ENCODE results near the gene NUP85. TPM values are rescaled to one million over a fixed set of nuclear protein-coding genes. Genes with fewer than 3 reads are reported as not detected.
"Not testable (repeated sequence)": the region's sequence is repeated elsewhere in the genome, so short reads cannot be mapped to it uniquely, and the experiment has no call there.

Gene NUP85
- total RNA-seq, 1 donor from 2014 or later, result 28.0 TPM

DNA sequence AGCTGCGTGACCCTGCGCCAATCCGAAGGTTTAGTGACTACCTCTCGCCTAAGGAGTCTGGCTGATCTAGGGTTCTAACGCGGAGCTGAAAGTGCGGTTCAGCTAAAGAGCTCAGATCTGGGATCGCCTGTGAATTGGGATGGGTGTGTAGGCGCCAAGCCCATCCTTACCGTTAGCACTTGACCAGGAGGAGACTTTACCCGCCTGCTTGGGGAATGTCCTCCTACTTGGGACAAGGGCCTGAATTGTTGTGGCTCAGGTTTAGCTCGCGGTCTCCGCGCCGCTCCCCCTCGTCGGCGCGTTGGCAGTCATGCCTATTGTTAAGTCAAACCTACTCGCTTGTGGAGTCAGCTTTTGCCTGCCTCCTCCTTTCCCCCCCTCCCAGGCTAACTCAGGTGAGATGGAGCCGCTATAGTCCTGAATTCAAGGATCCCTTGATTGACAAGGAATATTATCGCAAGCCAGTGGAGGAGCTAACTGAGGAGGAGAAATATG is 56.7 kb downstream of the NUP85 start:
- ATAC-seq (no peak), DNase-seq (no peak)
- intact Hi-C loops (cut with micrococcal nuclease), result no loop called here

DNA sequence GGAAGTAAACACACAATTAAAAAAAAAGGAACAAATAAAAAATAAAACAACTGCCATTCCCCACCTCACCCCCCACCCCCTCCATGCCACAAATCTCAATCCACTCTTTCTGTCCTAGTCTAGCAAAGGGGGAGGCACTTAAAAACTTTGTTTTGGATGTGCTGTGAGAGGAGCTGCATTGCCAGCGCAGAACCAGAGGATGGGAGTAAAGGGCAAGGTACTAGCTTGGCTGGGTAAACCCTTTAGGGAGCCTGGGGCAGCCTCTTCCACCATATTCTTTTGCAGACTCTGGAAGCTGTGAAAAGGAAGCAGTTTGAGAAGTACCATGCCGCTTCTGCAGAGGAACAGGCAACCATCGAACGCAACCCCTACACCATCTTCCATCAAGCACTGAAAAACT is 57.6 kb downstream of the NUP85 start:
- no peak for ATAC-seq
- intact Hi-C loops (cut with micrococcal nuclease), result no loop called here

DNA sequence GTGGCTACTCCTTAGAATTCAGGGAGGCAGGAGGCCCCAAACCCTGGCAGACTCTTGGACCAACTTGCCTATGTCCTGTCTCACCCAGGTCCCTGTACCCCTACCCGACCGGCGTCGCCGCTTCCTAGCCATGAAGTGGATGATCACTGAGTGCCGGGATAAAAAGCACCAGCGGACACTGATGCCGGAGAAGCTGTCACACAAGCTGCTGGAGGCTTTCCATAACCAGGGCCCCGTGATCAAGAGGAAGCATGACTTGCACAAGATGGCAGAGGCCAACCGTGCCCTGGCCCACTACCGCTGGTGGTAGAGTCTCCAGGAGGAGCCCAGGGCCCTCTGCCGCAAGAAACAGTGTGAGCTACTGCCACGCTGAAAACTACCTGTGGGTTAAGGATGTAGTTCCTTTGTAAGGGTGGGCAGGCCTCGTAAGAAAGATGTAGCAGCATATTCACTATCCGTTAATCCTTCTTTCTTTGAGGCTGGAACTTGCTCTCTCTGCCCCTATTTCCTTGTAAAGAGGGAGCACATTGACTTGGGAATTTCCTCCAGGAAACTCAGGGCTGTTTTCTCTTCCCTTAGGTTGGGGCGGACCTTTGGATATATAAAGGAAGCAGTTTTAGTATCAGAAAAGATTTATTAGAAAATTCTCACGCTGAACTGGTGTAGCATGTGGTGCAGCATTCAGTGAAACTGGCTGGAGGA is 60.3 kb downstream of the NUP85 start:
- intact Hi-C loops (cut with micrococcal nuclease), result no loop called here
- DNase-seq (no peak), ATAC-seq (no peak)

More for the DNA sequence above, 57.6 kb downstream of the NUP85 start:
- no peak for DNase-seq

DNA sequence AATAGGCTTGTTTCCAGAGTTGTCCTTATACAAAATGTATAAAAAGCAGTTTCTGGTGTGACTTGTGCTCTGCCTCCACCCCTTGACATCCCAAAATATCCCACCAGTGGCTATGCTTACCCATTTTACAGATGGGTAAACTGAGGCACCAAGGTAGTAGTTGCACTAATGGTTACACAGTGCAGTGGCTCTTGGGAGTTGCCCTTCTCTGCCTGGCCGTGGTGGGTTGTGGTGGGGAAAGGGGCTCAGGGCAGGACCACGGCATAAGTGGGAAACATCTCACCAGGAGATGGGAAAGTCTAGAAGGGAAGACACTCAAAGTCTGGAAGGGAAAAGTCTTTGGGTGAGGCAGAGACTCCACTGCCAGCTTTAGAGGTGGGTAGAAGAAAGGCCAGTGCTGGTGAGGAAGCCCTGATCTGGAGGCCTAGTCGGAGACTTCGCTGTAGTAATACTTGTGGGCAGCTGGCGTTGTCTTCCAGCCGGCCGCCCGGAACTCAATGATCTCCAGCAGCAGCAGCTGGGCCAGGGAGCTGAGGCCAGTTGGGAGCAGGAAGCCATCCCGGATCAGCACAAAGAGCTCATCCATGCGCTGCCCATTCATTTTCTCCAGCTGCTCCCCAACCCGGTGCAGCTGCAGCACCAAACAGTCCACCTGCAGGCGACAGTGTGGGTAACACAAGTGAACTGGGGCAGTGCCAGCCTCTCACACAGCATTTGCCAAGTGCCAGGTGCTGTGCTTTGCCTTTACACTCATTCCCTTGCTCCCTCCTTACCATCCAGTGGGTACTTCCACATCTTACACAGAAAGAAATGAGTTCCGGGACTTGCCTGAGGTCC is 61.1 kb downstream of the NUP85 start:
- DNase-seq (no peak), ATAC-seq (no peak)
- intact Hi-C loops (cut with micrococcal nuclease), result no loop called here

DNA sequence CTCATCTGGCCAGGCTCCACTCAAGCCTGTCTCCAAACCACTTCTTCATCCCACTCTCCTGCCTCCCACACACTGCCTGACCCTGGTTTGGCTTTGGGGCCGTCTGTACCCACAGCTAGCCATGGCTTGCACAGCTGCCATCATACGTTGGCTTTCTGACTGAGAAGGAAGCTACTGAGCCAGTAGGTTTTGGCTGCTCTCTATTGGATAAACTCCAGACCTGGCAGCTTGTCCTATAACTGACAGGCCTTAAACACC is 61.6 kb downstream of the NUP85 start:
- ATAC-seq (no peak), DNase-seq (no peak)
- intact Hi-C loops (cut with micrococcal nuclease), result no loop called here

DNA sequence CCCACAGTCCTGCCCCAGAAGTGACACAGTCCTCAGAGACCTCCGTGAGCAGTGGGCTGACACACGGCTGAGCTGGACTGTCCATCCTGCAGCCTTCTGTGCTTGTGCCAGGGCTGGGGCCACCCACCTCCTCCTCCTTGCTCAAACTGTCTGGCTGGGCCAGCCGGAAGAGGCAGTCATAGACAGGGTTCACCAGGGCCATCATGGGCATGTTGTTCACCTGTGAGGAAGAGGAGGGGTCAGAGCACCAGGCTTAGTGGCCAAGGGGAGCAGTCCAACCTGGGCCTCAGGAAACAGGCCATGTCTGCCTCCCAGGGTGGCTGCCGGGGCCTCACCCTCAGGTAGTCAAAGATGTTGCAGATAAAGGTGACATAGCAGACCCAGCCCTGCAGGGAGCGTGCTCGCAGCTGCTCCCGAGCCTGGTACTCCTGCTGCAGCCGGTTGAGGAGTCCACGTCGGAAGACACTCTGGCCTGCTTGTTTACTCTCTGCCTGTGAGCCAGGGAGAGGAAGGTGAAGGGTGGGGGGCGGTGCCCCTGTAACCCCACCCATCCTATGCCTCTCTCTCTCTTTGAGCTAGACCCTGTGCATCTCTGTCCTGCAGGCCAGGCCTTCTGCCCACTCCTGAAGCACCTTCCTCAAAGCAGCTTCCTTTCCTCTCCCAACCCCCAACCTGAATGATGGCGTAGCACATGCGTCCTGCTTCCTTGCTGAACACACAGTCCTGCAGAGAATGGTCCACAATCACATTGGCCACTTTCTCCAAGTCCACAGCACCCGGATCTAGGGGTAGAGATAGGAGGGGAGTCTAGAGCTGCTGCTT is 62.1 kb downstream of the NUP85 start:
- ATAC-seq (no peak), DNase-seq (no peak)
- intact Hi-C loops (cut with micrococcal nuclease), result no loop called here

DNA sequence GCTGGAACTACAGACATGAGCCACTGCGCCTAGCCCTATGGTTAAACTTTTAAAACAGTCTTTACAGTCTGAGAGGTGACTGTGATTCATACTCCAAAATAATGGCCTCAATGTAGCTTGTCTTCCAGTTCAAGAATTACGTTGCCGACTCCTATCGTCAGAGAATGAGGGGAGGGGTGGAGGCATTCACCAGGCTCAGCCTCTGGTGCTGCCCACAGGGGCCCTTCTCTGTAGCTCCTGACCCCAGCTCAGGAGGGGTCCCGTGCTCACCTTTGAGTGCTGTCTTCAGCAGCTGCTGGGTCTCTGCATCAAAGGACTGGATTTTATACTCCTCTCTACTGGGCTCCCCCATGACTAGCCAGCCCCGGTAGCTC is 64.4 kb downstream of the NUP85 start:
- intact Hi-C loops (cut with micrococcal nuclease), result no loop called here
- DNase-seq, result no peak
- ATAC-seq, result no peak

DNA sequence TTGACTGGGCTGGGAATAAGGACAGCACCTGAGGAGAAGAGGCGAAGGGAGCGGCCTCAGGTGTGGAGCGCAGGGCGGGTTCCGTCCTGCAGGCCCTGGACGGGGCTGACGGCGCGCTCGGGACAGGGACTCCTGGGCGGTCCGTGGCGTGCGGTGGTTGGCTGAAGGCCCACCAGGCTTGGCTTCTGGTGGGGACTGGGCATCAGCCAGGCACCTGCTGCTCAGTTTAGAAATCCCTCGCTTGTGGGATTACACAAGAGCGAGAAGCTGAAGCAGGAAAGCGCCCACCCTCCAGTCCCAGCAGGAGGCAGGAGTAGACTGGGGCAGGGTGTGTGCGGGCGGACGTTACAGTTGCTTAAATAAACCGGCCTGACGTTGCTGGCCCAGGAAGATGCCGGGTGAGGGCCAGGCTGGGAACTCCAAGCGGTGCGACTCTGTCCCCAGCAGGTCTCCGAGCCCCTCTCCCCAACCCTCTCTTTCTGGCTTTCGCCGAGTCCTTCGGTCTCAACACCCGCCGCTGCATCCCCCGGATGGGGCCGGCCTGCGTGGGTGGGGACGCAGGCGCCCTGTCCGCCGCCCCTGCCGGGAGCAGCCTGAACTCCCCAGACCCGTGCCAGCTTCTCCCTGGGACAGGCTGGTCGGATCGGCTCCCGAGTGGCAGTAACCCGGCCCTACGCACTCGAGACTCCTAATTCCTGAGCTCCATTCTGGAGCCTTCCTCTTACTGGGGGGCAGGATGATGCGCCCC is 64.9 kb downstream of the NUP85 start:
- DNase-seq (peak; percentile 80), ATAC-seq (peak; percentile 54)
- intact Hi-C loops (cut with micrococcal nuclease), result no loop called here

DNA sequence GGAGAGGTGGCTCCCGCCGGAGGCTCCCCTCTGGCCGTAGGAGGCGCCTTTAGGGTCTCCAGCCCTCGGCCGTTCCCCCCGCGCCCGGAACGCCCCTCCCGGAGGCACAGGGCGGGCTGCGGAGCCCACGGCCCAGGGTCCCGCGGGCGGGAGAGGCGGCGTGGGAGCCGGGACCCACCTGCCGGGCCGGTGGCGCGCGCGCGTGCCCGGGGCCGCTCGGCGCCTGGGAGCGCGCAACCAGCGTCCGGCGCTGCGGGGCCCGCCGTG is 65.4 kb downstream of the NUP85 start, which contains the start of gene MIF4GD:
MIF4GD (minus strand) TSS at position 266 of the 267 bp plus-strand sequence. CDS start 1,036 bp downstream, outside the sequence.
- ATAC-seq (no peak), DNase-seq (no peak)
- intact Hi-C loops (cut with micrococcal nuclease), result no loop called here

DNA sequence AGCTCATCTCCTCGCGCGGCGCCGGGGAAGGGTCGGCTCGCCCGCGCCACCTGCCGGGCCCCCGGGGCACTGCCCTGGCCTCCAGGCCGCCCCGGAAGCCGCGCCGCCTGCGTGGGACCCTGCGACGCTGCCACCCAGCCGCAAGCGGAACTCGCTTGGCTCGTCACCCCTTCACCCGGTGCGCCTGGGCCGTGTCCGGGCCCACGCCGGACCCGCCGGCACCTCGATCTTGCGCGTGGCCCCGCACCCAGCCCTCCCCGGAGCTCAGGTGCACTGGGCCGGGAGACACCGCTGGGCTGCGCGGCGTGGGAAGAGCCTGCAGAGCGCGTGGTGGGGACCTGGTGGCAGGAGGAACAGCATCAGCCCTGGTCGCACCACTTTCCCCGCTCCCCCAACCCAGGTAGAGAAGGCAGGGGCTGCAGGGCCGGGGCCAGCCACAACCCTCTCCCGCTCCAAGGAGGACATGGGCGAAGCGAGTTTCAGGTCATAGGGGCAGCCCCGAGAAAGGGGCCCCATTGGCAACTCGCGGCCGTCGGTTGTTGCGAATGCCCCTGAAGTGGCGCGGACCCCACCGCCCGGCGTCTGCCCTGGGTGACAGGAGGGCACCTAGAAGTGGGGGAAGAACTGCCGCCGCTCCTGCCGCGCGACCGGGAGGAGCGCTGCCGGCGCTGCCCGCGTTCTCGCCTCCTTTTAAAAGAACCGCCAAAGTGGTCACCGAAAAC is 65.9 kb downstream of the NUP85 start:
- peak; percentile 92 for DNase-seq
- intact Hi-C loops (cut with micrococcal nuclease), result no loop called here
- ATAC-seq, result peak; percentile 81

DNA sequence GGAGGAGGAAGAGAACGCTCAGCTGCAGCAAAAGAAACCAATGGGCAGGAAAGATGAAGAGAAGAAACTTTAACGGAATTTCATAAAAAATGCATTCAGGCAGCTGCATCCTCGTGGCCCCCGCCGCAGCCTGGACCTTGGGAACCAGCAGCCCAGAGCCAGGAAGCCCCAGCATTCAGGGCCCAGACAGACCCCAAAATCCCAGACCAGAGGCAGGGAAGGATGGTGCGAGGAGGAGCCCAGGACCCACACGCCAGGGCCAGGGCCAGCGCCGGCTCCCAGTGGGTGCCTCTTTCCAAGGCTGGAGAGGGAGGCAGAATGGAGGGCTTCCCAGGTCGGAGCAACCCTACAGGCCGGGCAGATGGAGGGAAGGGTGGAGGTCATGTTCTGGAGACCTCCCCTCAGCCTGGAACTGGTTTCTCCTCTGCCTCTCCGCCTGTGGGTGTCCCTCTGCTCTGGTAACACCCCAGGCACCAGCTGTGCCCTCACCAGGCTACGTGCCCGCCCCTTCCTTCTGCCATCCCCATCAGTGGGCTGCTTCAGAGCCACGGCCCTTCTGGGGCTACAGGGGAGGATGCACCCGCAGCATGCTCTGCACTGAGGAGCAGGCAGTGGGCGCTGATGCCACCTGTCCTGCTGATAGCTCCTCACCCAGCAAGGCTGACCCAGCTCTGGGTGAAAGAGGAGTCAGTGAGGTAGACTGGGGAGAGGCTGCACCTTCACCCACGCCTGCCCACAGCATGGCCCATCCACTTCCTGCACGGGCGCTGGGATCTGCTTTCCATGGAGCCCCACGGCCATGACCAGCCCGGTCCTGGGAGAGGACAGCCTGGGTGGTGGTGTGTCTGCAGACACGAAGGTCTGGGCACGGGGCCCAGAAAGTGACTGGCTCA is 66.7 kb downstream of the NUP85 start:
- intact Hi-C loops (cut with micrococcal nuclease), result no loop called here
- ATAC-seq (peak; percentile 46), DNase-seq (peak; percentile 83)

DNA sequence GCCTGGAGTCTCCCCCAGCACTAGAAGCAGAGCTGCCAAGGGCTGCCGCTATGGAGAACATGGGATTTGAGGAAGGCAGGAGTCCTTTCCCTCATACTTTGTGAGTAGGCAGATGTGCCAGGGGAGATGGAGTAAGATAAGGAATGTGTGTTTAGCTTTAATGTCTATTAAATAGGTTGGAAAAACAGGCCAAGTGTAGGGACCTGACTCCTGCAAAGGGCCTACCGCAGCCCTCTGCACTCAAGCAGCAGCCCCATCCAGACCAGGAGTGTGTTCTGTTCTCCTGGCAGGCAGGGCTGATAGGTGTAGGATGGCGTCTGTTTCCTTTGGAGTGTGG is 67.3 kb downstream of the NUP85 start:
- DNase-seq, result no peak
- ATAC-seq, result no peak
- intact Hi-C loops (cut with micrococcal nuclease), result no loop called here

DNA sequence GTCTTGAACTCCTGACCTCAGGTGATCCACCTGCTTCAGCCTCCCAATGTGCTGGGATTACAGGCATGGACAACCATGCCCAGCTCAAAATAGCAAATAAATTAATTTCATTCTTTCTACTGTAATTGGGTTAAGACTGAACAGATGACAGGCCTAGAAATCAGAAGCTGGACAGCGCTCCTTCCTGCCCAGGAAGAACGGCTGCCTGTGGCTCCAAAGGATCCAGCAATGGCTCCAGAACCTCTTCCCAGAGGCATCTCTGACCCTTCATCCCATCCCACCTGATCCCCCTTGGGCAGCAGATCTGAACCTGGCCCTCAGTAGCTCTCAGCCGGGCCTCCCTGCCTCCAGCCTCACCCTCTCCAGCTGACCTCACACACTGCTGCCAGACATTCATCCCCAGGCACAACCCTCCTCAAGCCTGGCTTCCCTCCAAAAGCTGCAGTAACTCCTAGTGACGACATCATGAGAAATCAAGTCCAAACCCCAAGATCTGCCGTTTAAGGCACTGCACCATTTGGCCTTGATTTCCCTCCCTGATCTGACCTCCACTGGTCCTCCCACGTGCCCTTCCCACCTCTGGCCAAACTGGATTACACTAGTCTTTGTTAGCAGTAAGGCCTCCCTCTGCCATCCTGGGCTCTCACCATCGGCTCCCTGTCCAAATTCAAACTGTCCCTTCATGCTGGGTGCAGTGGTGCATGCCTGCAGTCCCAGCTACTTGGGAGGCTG is 68.7 kb downstream of the NUP85 start:
- DNase-seq (no peak), ATAC-seq (no peak)
- intact Hi-C loops (cut with micrococcal nuclease), result no loop called here

DNA sequence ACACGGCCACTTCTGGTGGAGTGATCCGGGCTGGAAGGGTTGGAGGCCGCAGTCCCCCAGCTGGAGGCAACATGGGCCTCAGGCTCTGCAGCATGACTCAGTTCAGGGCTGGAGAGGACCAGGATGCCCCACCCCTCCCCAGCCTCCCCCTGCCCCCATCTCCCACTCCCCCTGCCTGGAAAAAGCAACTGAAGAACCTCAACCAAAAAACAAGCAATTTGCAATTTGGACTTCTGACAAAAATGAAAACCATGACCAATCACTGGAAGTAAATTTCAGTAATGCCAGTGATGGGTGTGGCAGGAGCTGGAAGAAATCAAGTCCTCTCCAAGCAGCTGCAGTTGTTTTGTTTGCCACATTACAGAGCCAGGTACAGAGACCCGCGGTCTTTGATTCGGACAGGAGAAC is 72.2 kb downstream of the NUP85 start:
- intact Hi-C loops (cut with micrococcal nuclease), result no loop called here
- ATAC-seq, result no peak
- DNase-seq, result no peak

DNA sequence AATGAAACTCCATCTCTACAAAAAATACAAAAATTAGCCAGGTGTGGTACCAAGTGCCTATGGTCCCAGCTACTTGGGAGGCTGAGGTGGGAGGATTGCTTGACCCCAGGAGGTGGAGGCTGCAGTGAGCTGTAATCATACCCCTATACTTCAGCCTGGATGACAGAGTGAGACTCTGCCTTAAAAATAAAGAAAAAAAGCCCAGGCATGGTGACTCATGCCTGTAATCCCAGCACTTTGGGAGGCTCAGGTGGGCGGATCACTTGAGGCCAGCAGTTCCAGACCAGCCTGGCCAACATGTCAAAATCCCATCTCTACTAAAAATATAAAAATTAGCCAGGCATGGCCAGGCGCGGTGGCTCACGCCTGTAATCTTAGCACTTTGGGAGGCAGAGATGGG is 74.7 kb downstream of the NUP85 start:
- DNase-seq, result not testable (repeated sequence)

DNA sequence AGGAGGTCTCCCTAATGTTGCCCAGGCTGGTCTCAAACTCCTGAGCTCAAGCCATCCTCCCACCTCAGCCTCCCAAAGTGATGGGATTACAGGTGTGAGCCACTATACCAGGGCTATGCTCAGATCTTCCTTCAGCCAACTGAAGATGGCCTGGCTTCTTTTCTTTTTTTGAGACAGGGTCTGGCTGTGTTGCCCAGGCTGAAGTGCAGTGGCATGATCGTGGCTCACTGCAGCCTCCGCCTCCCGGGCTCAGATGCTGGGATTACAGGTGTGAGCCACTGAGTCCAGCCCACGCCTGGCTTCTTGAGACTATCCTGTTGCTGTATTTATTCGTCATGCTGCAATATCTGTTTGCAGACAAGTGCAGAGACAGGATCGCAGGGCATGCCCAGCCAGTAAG is 79.6 kb downstream of the NUP85 start:
- intact Hi-C loops (cut with micrococcal nuclease), result no loop called here
- no peak for DNase-seq
- no peak for ATAC-seq

More for the DNA sequence above, 74.7 kb downstream of the NUP85 start:
- ATAC-seq; intact Hi-C loops (cut with micrococcal nuclease): not testable (repeated sequence)

Measured in left ventricle myocardium superior (tissue), 1 donor.